ENCODE data around the gene NRP2.

The NRP2 gene

DNA sequence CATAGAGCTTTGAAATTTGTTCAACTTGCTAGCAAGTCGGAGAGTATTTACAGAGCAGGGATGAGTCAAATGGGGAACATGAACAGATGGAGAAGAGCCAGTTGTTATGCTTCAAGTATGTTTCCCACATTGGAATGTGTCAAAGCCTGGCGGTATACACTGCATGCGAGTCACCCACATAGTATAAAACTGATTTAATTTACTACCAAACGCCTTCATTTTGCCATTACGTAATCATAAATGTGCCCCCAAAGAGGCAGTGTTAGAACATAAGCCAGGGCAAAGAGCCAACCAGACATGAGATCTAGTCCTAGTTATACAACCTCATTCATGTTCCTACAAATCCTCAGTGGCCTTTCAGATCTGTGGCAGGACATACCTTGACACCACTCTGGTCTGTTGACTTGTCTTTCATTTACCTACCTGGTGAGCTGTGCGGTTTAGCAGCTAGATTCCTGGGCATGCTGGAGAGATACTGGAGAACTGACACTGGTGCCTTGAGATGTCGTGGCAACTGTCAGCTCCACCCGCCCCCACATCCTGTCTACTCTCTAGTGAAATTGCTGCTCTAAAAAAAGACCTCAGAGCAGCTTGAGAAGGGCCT lies 21.7 kb upstream of the NRP2 start:
- DNase-seq = no peak

DNA sequence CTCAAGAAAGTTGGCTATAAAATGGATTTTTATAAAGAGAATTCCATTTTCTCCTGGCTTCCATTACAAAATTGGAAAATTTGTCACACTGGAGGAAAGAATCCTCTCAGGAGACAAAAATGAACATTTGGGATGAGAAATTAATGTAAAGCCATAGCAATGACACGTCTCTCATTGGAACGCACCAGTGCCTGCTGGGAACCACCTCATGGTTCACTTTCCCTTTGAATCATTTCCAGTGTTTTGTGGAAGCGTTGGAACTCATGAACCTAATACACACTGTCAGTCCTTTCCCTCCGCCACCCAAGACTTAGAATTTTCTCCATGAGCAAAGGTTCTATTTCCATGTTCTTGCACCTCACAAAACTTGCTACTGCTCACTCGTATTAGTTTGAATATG lies 21.0 kb upstream of the NRP2 start:
- DNase-seq = no peak

DNA sequence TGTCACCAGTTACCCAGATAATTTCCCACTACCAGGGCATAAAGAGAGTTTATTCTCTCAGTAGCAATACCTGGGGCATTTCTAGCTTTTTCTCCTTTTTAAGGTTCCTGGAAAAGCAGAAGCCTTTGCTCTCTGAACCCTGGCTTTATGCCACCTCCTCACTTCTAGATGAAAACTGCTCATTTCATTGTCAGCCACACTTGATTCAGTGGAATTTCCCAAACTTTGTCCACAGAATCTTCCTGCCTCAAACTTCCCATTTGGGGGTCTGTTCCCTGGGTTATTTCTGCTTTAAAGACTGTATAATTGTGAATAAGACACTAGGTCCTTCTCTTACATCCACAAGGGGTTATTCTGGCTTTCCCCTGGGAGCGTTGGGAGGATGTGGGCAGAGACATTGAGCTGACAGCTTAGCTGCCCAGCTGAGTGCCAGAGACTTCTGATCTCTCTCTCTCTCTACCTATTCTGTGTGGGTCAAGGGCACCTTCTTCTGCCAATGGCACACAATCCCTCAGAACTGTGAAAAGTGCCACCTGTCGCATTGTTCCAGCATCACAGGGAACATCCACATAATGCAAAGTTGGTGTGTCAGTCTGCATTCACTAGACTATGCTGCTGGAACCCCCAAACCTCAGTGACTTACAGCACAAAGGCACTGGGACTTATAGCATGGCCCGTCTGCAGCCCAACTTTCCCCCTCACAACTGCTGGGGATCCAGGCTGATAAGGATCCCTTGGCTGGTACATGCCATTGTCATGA lies 19.9 kb upstream of the NRP2 start:
- no peak for DNase-seq

DNA sequence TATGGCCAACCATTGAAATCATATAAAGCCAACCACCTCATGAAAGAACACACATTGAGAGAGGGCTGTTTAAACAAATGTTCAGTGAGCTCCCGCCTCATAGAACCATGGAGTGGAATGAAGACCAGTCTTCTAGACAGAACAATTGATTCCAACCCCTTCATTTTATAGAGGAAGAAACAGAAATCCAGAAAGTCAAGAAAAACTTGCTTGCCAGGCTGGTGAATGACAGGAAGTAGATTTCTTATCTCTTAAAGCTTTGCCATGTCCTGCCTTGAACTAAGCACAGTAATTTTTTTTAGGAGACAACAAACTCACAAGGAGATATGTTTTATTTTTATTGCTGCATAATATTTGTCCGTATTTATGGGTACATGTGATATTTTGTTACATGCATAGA lies 16.5 kb upstream of the NRP2 start:
- DNase-seq = no peak

DNA sequence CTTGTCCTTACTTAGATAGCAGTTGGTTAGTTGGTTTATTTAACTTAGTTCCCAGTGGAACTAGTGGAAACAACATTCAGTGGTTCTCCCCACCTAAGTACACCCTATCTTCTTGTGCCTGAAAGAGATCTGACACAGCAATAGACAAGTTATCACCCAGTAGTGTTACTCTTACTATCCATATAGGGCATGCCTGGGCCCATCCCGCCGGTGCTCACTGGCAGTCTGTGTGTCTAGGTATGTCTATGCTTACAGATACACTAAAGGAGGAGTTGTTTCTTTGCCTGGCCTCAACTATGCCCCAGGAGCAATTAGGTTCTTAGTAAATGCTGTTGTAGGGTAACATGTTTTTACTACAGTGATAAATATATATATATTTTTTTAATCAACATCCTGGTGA lies 12.0 kb upstream of the NRP2 start:
- DNase-seq = no peak

DNA sequence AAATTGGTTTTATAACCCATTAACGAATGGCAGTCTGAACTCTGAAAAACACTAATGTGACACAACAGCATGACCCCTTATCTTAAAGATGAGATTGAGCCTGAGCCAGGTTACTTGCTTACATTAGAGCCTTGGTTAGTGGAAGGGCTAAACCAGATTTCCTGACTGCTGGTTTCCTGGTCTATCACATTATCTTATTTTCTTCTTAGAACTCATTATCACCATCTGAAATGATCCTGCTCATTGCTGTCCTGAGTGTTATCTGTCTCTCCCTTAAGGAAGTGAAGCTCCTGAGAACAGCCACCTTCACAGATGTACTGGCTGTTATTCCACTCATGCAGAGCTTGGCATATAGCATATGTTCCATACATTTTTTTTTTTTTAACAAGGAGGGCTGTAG lies 9.0 kb upstream of the NRP2 start:
- no peak for DNase-seq

DNA sequence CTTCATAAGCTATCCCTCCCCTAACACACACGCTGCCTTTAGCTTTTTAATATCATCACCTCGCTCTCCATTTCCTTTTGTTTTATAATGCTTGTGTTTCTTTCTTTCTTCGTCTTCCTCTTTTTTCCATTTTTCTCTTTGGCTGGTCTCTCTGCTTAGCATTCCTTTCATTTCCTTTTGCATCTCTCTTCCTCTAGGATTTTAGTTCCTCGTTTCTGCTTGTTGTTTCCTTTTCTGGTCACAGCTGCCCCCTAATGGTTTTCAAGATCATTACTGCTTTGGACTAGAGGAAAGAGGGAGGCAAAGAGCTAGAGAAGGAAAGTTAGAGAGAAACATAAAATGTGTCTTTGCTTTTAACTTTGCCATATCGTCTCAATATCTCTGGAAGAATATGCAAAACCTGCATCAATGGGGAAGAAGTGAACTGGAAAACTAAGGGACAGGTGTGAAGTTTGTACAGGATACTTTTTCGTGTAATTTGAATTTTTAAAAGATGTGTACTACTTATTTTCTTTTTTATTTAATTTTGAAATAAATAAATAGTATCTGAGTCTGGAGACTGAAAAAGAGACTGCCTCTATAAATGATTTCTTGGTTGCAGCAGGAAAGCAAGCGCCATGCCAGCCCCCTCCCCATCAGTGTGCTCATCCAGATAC lies 6.3 kb upstream of the NRP2 start:
- peak in 1 of 2 donors; percentile 85 for DNase-seq

DNA sequence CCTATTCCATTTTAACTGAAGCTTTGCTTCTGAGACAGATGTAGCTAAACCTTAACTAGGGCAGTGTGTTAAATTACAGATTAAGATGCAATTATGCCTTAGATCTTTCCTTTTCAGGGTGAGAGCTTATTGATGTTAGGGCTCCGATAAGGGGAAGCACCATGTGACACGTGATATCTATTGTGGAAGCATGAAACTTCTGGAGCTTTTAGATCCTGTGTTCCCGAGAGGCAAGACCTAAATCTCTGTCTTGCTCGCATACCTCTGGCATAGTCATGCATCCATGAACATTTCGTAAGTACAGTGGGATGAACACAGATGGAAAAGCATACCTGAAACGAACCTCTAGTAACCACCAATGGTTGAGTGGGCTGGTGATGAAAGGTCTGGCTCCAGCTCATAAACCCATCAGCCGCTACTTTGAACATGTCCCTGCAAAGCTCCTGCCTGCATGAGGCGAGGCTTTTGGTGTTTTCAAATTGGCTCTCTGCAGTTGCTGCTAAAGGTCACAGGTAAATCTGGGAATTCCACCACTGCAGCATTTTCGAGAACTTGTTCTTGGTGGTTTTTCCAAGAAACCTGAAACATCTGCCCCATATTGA lies 3.7 kb upstream of the NRP2 start:
- DNase-seq = no peak

DNA sequence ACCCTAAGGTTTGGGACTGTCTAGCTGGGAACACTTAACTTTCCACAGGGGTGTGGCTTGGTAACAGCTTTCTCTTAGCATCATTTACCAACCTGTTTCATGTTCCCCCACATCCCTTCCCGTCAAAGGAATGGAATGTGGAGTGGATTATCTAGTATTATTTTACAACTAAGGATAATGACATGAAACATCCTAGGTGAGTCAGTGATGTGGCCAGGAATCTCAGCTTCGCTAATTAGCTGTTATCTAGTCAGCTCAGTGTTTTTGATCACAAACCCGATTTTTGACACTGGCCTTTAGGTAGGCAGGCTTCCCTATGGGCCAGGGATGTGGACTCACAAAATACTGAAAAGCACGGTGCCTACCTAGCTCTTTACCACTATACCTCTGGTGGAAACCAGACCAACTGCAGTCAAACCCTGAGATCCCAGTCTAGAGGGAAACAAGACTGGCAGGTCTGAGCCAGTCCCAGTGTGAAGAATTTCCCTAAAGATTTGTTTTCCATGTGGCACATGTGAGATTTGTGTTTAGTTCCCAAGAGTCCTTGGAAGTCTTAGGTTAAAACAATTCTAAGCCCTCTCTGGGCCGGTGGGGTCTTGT lies 2.8 kb upstream of the NRP2 start:
- no peak for DNase-seq

DNA sequence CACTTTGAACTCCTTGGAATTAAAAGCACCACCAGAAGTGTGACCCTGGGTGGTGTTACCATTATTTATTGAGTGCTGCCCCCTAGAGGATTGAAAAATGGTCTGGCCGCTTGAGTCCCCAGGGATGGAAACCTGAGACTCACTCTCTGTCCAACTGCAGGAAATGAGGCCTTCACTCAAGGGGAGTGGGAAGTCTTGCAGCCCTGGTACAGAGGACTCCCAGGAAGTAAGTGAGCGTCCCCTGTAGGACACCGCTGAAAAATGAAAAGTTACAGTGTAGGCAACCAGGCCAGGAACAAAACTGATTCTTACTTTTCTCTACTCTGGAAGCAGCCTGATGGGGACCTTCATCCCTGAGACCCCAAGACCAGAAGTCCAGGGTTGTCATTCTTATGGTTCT lies 2.2 kb upstream of the NRP2 start:
- peak in 1 of 2 donors; percentile 22 for DNase-seq

DNA sequence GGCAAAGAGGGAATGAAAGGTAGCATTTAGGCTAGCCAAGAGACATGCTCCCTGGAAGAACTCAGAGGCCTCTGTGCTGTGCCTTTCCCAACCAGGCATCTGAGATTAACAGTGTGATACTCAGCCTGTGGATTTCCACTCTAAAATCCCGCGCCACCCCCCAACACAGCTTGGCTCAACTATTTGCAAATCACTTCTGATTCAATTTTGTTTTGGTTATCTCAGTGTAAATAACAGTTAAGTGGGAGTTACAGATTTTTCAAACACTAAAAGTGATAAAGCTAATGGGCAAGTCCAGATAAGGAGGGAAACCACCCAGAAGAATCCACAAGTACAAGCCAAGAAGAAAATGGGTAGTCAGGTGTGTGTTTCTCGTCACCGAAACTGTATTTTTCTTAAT lies 1.4 kb upstream of the NRP2 start:
- DNase-seq = no peak

DNA sequence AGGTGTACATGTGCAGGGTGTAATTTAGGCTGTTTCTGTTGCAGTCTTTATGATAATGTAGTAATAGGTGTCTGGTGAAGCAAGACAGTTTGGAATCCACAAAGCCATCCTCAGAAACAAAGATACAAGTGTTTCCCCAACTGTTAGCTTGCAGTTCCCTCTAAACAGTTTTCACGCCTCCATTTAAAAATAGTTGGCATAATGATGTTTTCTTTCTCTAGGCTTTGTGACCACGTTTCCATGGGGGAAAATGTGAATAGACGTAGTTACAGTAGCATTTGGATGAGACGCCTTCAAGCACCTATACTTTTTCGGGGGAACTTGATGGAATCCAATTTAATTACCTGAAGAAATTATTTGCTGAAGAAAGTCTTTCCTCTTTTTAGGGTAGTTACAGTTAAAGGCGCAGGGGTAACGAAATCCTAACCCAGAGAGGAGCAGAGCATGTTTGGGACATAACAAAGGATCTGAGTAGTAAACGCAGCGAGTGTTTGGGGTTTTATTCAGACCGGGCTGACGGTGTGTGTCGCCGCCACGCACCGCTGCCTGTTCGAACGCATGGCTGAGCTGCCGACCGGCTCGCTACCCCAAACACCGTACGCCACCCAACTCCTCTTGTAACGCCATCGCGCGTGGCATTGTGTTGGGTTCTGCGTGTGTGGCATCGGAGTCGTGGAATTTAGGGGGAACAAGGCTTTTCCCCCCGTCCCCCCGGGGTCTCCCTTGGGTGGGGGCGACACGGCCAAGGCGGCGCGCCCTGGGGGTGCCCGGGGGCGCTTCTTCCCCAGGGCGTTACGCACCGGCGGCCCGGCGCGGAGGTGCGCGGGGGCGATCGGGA lies 681 bp upstream of the NRP2 start:
- DNase-seq = no peak

DNA sequence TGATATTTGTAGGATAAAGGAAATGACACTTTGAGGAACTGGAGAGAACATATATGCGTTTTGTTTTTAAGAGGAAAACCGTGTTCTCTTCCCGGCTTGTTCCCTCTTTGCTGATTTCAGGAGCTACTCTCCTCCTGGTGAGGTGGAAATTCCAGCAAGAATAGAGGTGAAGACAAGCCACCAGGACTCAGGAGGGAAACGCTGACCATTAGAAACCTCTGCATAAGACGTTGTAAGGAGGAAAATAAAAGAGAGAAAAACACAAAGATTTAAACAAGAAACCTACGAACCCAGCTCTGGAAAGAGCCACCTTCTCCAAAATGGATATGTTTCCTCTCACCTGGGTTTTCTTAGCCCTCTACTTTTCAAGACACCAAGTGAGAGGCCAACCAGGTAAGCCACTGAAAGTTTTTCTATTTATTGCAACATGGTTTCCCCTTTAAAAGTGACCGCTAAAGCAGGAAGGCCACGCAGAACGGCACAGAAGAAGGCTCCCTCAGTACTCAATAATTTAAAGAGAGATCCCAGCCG lies 735 bp downstream of the NRP2 start:
- DNase-seq = no peak

DNA sequence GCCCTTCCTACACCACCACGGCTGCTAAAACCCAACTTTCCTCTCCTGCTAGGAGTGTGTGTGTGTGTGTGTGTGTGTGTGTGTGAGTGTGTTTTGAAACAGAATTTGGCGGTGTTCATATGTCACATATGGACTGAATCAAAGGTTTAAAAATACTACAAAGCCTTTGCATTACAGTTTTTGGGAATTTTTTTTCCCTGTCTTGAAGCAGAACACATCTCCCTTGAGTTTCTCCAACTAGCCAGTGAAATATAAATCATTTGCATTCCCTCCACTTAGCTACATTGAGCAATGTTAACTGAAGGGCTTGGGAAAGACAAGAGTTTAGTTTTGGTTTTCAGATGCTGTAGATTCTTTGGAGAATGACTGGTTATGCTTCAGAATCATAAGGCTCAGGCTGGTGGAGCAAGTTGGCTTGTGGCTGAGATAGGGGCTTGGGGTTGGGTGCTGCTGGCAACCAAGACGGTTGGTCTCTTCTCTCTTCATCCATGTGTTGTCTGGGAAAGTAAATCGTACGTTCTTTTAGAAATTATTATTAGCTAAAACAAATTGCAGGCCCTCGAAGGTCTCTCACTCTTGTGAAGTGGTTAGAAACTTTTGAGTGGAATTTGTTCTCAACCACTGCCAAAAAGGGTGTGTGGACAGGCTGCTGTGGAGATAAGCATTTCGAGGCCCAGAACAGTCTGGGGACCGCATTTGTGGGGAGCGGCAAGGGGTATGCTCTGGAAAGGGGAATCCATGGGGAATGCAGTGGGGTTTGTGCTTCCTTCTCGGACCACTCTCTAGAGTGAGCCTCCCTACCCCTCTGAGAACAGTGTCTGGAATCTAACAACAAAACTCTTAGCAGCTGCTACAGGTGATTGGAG lies 1.4 kb downstream of the NRP2 start:
- no peak for DNase-seq

DNA sequence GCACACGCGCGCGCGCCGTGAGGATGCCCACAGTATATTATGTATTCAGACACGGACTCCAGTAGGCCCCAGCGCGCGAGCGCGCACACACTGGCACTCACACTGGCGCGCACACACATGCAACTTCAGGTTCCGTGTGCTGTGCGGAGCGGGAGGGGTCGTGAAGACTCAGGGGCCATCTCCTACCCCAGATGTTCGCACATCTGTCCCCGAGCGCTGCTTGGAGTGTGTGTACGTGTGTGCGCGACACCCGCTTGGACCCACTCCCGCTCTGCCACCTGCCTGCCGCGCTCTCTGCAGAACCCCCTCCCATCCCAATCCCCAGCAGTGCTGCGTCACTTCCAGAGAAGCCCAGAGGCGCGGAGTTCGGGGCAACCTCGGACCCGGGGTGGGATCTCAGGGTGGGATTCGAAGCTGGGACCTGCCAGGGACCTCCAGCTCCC lies 2.6 kb downstream of the NRP2 start:
- no peak for DNase-seq

DNA sequence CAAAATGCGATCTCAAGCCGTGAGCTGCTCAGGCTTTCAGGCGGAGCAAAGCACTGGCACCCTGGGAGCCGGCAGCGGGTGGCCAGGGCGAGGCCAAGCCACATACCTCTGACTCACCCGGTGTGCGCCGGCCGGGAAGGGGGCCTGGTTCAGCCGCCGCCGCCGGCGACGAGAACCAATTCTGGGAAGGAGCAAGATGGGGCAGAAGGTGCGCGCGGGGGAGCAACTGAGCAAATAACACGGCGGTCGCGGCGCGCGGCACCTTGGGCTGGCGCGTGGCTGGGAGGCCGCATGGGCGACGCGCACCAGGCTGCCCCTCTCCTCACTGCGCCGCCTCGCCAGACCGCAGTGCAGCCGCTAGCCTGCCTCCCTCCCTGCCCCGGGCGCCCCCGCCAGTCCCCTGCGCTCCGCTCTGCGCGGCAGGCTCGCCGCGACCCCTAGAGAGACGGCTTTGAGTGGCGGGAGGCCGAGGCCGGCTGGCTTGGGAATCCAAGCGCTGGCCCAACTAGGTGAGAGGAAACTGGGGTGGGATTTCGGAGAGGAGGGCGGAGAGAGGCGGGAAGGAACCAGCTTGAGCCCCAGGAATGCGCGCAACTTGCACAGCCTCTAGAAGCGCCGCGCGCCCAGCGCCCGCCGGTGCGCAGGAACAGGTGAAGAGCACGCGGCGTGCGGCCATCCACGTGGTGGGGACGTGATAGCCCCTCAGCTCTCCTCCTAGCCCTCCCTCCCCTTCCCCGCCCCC lies 3.2 kb downstream of the NRP2 start:
- no peak for DNase-seq

DNA sequence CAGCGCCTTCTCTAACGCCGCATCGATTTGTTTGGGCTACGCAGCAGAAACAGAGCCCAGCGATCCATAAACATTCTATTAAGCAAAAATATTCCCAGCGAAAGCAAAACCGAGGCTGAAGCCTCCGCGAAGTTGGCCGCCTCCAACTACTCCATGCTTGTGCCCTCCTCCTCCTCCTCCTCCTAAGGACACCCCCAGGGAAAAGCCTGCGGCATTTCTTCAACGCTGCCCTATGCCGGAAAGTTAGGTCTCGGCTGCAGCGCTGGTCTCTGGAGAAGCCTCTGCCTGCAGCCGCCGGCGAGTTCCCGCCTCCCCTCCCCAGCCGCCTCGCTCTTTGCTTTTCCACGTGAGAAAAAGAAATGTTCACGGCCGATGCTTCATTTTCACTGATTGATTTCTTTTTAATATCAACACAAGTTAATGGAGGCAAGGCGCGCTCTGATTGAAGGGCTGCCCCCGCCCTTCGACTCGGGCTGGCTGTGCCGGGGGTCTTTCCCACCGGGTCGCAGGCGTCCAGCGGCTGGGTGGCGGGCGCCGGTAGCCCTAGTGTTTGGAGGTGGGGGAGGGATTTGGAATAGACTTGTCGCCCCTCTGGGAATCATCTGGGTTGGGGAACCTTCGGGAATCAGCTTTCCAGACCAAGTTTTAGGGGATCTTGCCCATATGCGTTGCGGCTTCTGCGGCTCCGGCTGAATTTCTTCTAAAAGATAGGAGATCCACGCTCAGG lies 3.9 kb downstream of the NRP2 start:
- DNase-seq = no peak

DNA sequence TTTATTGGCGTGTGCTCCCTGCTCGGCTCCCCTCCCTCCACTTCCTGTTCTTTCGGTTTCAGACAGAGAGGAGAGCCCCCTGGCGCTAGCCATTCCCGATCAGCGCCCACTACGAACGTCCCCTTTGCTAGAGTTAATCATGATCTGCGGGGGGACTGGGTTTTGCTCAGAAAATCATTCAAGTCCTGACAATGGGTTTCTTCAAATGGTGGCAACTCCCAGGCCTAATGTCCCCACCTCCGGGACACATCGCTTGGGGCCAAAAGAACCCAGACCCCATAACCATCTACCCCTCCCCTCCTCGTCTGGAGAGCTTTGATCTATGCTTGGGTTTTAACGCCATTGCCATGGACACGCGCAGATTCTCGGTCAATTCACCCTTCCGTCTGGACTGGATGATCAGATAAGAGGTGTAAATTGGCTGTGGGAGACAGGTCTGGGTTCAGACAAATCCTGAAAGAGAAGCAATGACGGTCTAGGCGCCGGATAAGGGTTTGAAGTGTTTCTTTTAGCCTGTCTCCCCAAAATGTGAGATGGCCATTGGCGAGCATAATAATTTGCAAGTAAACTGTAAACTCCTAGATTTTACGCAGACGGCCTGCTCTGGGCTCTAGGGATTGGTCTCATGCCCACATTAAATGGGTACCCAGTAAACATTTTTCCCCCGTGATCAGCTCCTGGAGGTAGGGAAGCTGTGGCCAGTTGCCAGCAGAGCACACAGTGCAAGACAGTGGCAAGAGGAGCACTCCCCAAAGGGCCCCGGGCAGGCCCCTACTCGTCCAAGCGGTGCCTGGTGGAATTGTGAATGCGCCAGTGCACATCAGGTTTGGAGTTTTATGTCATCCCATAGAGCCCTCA lies 4.7 kb downstream of the NRP2 start:
- DNase-seq = no peak

DNA sequence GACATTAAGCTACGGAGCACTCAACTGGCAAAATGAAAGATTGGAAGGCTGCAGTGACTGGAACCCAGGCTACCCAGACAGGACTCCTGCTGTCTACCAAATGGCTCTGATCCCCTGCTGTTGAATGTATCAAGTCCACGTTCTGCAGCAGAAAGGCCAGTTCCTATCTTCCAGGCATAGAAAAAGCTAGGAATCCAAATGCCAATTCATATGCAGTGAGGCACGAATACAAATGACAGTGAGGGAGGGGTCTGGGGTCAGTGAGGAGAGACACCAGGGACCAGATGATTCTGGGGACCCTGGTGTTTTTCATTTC lies 5.3 kb downstream of the NRP2 start:
- DNase-seq = no peak

All from hippocampal formation (tissue), 2 donors.